Activated CD8-positive, alpha-beta memory T cell treated with anti-CD3 and anti-CD28 coated beads, Interleukin-2, amount 10 ng/mL, durations not matched to agents 7 days and 5 days (primary cell): Measurements from ENCODE around the gene GUCY1A2. TPM values are rescaled to one million over a fixed set of nuclear protein-coding genes. Genes with fewer than 3 reads are reported as not detected.
"Not testable (repeated sequence)": the region's sequence is repeated elsewhere in the genome, so short reads cannot be mapped to it uniquely, and the experiment has no call there.

ENCODE experiments used
- ATAC-seq: fragments of 150-1000 bp; cut with Tn5 transposase; one replicate; pipeline ENCODE4 v1.10.0; 2021; ENCODE audit warnings: moderate library complexity
- CTCF ChIA-PET: fragments of 350-600 bp; sonication (Branson Sonifier 250); formaldehyde crosslinking; loops from one replicate; lab custom pipeline; 2021; ENCODE audit warnings: antibody characterized with exemption; lab: Charles Lee
- DNase-seq: peaks from one replicate; pipeline ENCODE4 v3.0.0-alpha.2; 2020
- H3K27ac Mint-ChIP-seq: one replicate; pipeline ENCODE4 v1.8.0; 2021; ENCODE audit warnings: mild to moderate bottlenecking, mixed read lengths
- H3K27me3 Mint-ChIP-seq: one replicate; pipeline ENCODE4 v1.8.0; 2021; ENCODE audit warnings: mixed read lengths
- H3K36me3 Mint-ChIP-seq: one replicate; pipeline ENCODE4 v1.8.0; 2021; ENCODE audit warnings: mild to moderate bottlenecking, mixed read lengths
- H3K4me1 Mint-ChIP-seq: one replicate; pipeline ENCODE4 v1.8.0; 2021; ENCODE audit warnings: mixed read lengths
- H3K4me3 Mint-ChIP-seq: one replicate; pipeline ENCODE4 v1.8.0; 2021; ENCODE audit warnings: mild to moderate bottlenecking, moderate library complexity, mixed read lengths
- H3K9me3 Mint-ChIP-seq: one replicate; pipeline ENCODE4 v1.8.0; 2022; ENCODE audit warnings: low read depth, mixed read lengths
- total RNA-seq, 2 experiments: library from RNA; stranded (reverse); gene quantifications; one replicate each; pipeline ENCODE4 v1.2.3, GENCODE V29; 2021

The GUCY1A2 gene
- total RNA-seq, 2 experiments from 2014 or later, result not detected

DNA sequence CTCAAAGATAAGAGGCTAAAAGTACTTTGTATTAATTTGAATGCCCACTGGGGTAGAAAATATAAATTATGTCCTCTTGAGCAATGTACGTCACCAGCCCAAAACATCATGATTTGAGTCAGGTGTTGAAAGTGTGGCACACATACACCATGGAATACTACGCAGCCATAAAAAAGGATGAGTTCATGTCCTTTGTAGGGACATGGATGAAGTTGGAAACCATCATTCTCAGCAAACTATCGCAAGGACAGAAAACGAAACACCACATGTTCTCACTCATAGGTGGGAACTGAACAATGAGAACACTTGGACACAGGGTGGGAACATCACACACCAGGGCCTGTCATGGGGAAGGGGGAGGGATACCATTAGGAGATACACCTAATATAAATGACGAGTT is 134.6 kb downstream of the GUCY1A2 start:
- ATAC-seq, H3K36me3 Mint-ChIP-seq, H3K4me1 Mint-ChIP-seq, H3K27me3 Mint-ChIP-seq, H3K9me3 Mint-ChIP-seq, CTCF ChIA-PET, H3K4me3 Mint-ChIP-seq, DNase-seq, H3K27ac Mint-ChIP-seq: not testable (repeated sequence)

DNA sequence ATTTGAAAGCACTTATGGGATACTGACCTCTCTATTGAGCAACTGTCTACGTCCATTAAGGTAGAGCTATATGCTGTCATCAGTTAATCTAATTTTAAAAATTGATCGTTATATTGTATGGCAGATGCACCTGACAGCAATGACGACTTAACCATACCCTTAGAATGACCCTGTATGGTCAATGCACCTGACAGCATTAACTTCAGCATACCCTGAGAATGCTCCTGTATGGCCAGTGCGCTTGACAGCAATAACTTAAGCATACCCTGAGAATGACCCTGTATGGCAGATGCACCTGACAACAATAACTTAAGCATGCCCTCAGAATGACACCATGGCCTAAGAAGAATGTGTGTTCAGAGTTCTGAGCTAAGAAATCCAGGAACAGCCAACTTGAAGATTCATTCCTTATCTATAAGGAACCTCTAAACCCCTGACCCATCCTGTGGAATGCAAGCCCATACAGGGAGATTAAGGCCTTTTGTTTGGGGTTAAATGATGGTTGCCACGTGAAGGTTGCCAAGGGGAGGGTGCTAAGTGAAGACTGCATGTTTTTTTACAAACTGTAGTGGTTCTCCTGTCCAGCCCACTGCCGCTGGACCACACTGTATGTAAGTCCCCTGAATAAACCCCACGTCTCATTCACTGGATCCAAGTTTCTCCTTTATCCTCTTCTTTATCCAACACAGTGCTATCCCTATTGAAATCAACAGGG is 138.3 kb downstream of the GUCY1A2 start:
- Mint-ChIP-seq H3K4me3 (no peak overlapping the region), H3K36me3 (no peaks in the 10 kb centered on the region), H3K27me3 (no peaks in the 10 kb centered on the region), H3K4me1 (no peaks in the 10 kb centered on the region), H3K27ac (no peak overlapping the region), H3K9me3 (peaks cover 16% of the 10 kb centered on the region)
- CTCF ChIA-PET, result interaction anchor here (1.0 kb wide), 1 partner anchor 24 kb away, joined by 3 read pairs; no protein-coding TSS in a partner anchor
- no peak for DNase-seq
- no peak for ATAC-seq

DNA sequence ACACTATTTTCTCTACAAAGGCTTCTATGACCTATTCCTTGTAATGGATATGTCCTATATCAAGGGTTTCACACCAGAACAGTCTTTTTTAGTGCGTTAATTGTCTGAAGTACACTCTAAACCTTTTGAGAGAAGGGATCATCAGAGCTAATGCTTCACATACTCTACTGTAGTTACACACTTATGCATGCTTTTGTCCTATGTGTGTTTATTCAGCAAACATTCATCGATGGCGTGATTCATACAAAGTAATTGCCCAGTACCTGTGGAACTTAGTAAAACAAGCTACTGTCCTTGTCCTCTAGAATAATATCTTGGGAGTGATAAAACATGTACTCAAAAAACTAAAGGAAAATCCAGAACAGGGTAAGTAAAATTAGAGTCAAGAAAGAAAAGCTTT is 139.2 kb downstream of the GUCY1A2 start:
- Mint-ChIP-seq H3K4me1 (no peaks in the 10 kb centered on the region), H3K27ac (no peak overlapping the region), H3K27me3 (no peaks in the 10 kb centered on the region), H3K4me3 (no peak overlapping the region), H3K9me3 (peaks cover 16% of the 10 kb centered on the region), H3K36me3 (no peaks in the 10 kb centered on the region)
- ATAC-seq (no peak), DNase-seq (no peak)
- CTCF ChIA-PET, result interaction anchor here (1.0 kb wide), 1 partner anchor 25 kb away, joined by 3 read pairs; no protein-coding TSS in a partner anchor

DNA sequence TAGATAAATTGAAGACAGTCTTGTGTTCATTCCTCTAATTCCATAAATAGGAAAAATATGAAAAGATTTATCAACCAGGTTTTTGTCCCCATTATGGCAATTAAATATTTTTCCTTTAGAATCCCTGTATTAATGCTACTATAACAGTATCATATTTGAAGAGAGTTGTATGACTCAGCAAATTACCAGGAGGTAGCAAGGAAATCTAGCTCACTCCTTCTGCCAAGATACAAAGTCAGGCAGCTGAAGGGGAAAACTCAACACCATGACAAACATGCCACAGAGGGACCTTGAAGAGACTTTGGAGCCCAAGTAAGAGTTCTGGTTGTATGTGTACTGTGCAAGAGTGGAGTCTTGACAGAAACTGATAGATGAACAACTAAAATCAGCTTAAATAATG is 143.3 kb downstream of the GUCY1A2 start:
- no peaks in the 10 kb centered on the region for H3K36me3 Mint-ChIP-seq
- CTCF ChIA-PET, result no interaction called here

DNA sequence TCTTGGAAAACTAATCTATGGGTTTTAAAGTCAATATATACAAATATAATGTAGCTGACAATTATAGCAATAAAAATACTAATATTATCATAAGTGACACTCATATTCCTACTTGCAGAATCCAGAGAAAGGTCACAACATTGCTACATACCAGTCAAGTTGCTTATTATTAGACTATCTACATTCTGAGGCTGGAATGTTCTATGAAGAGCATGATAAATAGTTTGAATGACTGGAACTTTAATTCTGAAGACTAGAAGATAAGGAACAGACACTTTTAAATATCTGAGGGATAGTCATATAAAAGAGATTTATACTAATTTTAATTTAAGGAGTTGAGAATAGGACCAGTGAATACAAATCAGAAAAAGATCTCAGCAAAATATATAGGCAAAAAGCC is 146.0 kb downstream of the GUCY1A2 start:
- no peak for DNase-seq
- peaks cover 6% of the 10 kb centered on the region for H3K9me3 Mint-ChIP-seq
- no peaks in the 10 kb centered on the region for H3K4me1 Mint-ChIP-seq
- no peak overlapping the region for H3K4me3 Mint-ChIP-seq
- H3K27me3 Mint-ChIP-seq, result no peaks in the 10 kb centered on the region
- H3K36me3 Mint-ChIP-seq, result no peaks in the 10 kb centered on the region
- CTCF ChIA-PET, result no interaction called here
- ATAC-seq, result no peak
- no peak overlapping the region for H3K27ac Mint-ChIP-seq

More for the DNA sequence above, 143.3 kb downstream of the GUCY1A2 start:
- Mint-ChIP-seq H3K27ac (no peak overlapping the region), H3K9me3 (peaks cover 12% of the 10 kb centered on the region), H3K4me3 (no peak overlapping the region), H3K4me1 (no peaks in the 10 kb centered on the region), H3K27me3 (no peaks in the 10 kb centered on the region)
- no peak for DNase-seq
- no peak for ATAC-seq

DNA sequence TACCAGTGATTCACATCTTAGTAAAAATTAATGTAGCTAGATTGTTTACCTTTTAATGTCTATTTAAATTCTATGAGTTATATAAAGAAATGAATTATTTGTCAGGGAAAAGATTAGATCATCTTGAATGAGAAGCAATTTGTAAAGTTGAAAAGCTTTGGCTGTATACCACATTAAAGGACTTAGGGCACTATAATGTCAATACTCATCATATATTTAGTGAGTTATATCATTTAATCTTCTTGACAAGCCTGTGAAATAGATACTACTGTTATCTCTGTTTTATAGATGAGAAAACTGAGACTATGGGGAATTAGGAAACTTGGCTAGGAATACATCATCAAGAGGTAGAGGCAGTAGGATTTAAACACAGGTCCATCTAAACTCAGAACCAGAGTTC is 160.1 kb downstream of the GUCY1A2 start:
- H3K4me1 Mint-ChIP-seq, result no peaks in the 10 kb centered on the region
- no peak overlapping the region for H3K4me3 Mint-ChIP-seq
- ATAC-seq, result no peak
- peaks cover 6% of the 10 kb centered on the region for H3K9me3 Mint-ChIP-seq
- no peaks in the 10 kb centered on the region for H3K27me3 Mint-ChIP-seq
- no peaks in the 10 kb centered on the region for H3K36me3 Mint-ChIP-seq
- H3K27ac Mint-ChIP-seq, result no peak overlapping the region
- CTCF ChIA-PET, result no interaction called here
- DNase-seq, result no peak

DNA sequence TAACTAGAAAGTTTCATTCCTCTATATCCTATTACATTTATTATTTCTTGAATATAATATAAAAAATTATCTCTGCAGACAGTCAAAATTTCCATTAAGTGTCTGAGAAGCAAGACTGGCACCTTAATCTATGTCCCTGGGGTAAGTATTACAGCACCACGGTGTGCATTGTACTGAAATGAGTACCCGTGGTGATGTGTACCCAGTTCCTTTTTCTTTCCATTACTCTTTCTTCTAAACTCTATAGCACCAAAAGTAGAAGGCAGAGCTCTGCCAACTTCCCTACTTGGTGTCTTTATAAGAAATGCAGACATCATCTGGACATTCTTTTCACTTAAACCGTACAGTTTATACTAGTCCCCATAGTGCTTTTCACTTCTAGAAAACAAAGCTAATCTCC is 161.7 kb downstream of the GUCY1A2 start:
- H3K4me3 Mint-ChIP-seq, result no peak overlapping the region
- no peaks in the 10 kb centered on the region for H3K4me1 Mint-ChIP-seq
- H3K27me3 Mint-ChIP-seq, result no peaks in the 10 kb centered on the region

DNA sequence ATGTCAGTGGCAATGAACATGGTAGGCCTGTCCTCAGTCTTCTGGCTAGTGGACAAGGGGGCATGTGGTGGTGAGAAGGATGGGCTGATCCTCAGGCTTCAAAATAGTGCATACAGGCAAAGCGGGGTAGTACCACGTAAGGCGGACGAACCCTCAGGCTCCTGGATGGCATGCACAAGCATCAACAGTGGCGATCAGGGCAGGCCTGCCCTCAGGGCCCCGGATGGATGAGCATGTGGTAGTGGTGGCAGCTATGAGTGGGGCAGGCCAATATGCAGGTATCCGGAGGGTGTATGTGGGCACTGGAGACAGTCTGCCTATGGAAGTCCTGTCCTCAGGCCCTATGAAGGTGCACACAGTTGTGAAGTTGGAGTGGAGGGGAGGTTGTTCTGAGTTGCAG is 163.8 kb downstream of the GUCY1A2 start:
- Mint-ChIP-seq H3K36me3 (no peaks in the 10 kb centered on the region), H3K4me3 (no peak overlapping the region), H3K9me3 (peaks cover 8% of the 10 kb centered on the region), H3K4me1 (no peaks in the 10 kb centered on the region), H3K27ac (no peak overlapping the region), H3K27me3 (no peaks in the 10 kb centered on the region)
- ATAC-seq (no peak), DNase-seq (no peak)
- CTCF ChIA-PET, result no interaction called here

More for the DNA sequence above, 161.7 kb downstream of the GUCY1A2 start:
- Mint-ChIP-seq H3K27ac (no peak overlapping the region), H3K9me3 (peaks cover 6% of the 10 kb centered on the region), H3K36me3 (no peaks in the 10 kb centered on the region)
- CTCF ChIA-PET, result no interaction called here
- ATAC-seq (no peak), DNase-seq (no peak)

DNA sequence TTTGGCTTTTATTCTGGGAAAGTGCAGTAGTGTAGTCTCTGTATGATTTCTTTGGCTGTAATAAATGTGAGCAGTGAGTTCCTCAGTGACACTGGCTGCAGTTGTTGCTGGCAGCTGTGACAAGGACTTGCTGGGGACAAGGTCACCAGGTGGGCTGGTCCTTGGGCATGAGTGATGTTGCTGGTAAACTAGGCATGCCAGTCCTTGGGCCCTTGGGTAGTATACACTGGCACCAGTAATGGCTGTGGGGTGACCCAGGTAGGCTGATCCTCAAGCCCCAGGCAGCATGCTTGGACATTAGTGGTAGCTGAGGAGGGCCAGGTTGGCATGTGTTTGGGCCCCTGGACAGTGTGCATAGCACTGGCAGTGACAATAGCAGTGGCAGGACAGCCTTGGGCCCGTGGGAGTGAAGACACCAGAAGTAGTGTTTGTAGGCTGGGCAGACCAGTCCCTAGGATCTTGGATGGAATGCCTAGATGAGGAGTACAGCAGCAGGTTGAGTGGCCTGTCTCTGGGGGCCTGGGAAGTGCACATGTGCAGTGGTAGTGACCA is 164.3 kb downstream of the GUCY1A2 start:
- H3K4me3 Mint-ChIP-seq, result no peak overlapping the region
- no peaks in the 10 kb centered on the region for H3K4me1 Mint-ChIP-seq
- no peak overlapping the region for H3K27ac Mint-ChIP-seq
- DNase-seq (no peak), ATAC-seq (no peak)
- no peaks in the 10 kb centered on the region for H3K36me3 Mint-ChIP-seq
- CTCF ChIA-PET, result no interaction called here
- peaks cover 8% of the 10 kb centered on the region for H3K9me3 Mint-ChIP-seq
- H3K27me3 Mint-ChIP-seq, result no peaks in the 10 kb centered on the region

DNA sequence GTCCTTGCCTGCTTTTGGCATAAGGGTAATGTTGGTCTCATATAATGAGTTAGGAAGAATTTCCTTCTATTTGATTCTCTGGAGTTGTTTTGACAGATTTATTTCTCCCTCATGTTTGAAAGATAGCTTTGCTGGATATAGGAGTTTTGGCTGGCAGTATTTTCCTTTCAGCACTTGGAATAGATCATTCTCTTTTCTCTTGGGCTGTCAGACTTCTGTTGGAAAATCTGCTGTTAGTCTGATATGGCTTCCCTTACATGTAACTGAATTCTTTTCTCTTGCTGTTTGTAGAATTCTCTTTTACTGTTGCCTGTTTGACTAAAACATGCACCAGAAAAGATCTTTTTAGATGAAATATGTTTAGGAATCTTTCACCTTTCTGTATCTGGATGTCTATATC is 165.5 kb downstream of the GUCY1A2 start:
- H3K4me3 Mint-ChIP-seq, result no peak overlapping the region

DNA sequence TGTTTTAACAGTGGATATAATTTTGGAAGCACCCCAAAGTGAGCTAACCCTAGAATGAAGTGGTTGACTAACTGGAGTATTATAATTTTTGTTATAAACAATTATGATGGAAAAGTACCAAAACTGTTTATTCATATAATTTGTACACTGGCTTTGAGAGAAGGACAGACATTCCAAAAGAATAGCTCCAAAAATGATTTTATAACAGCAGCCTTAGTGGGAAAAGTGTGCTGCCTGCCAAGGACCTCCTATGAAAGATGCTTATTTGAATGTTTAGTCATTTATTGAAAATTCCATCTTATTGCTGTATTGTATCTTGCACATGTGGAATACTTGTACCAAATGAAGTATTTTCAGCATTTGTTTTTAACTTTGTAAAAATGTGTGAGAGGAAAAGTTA is 169.8 kb downstream of the GUCY1A2 start:
- no peak for DNase-seq
- CTCF ChIA-PET, result no interaction called here
- H3K36me3 Mint-ChIP-seq, result no peaks in the 10 kb centered on the region

More for the DNA sequence above, 165.5 kb downstream of the GUCY1A2 start:
- ATAC-seq (no peak), DNase-seq (no peak)
- Mint-ChIP-seq H3K9me3 (peaks cover 8% of the 10 kb centered on the region), H3K27me3 (no peaks in the 10 kb centered on the region), H3K36me3 (no peaks in the 10 kb centered on the region), H3K27ac (no peak overlapping the region), H3K4me1 (no peaks in the 10 kb centered on the region)
- CTCF ChIA-PET, result no interaction called here

DNA sequence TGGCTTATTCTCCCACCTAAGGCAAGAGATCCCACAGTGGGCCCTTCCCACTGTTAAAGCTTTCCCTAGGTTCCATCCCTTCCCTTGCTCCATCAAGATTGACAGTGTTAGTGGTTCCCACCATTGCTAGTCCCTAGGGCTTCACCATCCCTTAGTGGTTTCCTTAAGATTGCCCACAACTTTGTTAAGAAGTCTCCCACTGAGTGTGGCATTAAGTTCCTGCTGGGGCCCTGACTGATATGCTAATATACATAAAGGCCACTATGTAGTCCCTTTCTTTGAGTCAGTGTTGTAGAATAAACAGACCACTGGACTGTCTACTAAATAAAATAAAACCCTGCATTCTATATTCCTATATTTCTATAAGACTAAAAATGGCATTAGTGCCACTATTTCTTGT is 176.1 kb downstream of the GUCY1A2 start:
- CTCF ChIA-PET, result no interaction called here
- H3K4me3 Mint-ChIP-seq, result no peak overlapping the region
- ATAC-seq (no peak), DNase-seq (no peak)
- H3K36me3 Mint-ChIP-seq, result no peaks in the 10 kb centered on the region
- H3K9me3 Mint-ChIP-seq, result peaks cover 11% of the 10 kb centered on the region
- no peaks in the 10 kb centered on the region for H3K4me1 Mint-ChIP-seq
- H3K27ac Mint-ChIP-seq, result no peak overlapping the region
- no peaks in the 10 kb centered on the region for H3K27me3 Mint-ChIP-seq

More for the DNA sequence above, 169.8 kb downstream of the GUCY1A2 start:
- Mint-ChIP-seq H3K9me3 (peaks cover 9% of the 10 kb centered on the region), H3K27me3 (no peaks in the 10 kb centered on the region), H3K4me1 (no peaks in the 10 kb centered on the region), H3K27ac (no peak overlapping the region), H3K4me3 (no peak overlapping the region)
- no peak for ATAC-seq

DNA sequence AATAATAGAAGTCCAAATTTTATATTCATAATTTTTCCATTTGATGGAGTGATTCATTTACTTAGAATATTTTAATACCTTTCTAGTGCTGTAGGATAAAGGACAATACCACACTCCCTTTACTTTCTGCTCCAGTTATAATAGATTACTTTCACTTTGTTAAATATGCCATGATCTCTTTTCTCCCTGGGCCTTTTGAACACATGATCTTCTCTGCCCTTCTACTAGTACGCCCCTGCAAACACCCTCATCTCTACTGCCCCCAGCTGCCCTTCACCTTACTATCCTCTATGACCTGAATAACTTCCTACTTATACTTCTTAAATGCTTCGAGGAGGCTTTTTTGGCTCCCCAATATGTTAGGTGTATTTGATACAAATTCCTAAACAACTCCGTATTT is 177.3 kb downstream of the GUCY1A2 start:
- peaks cover 8% of the 10 kb centered on the region for H3K9me3 Mint-ChIP-seq
- H3K27ac Mint-ChIP-seq, result no peak overlapping the region
- no peak overlapping the region for H3K4me3 Mint-ChIP-seq
- no peaks in the 10 kb centered on the region for H3K36me3 Mint-ChIP-seq
- DNase-seq (no peak), ATAC-seq (no peak)
- no peaks in the 10 kb centered on the region for H3K27me3 Mint-ChIP-seq
- CTCF ChIA-PET, result no interaction called here
- H3K4me1 Mint-ChIP-seq, result no peaks in the 10 kb centered on the region

DNA sequence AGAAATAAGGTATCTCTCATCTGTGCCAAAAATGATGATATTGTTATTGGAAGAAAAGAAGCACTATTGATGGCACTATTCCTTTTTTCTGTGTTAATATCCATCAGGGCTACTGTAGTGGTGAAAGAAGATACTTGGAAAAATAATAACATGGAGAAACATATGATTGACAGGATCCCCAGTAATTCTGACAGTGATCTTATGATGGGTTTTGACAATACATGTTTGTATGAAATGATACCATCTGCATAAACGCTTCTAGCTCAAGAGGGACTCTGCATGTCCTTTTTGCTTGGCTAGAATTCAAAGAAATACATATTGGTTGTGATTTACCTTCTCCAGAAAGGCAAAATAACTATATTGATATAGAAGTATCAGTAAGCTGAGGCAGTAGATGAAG is 178.1 kb downstream of the GUCY1A2 start:
- Mint-ChIP-seq H3K9me3 (peaks cover 8% of the 10 kb centered on the region), H3K4me1 (no peaks in the 10 kb centered on the region), H3K4me3 (no peak overlapping the region), H3K27me3 (no peaks in the 10 kb centered on the region), H3K36me3 (no peaks in the 10 kb centered on the region), H3K27ac (no peak overlapping the region)
- ATAC-seq (no peak), DNase-seq (no peak)
- CTCF ChIA-PET, result no interaction called here
